Muscle layer of colon (tissue), 2 donors: ENCODE data around the gene OLFM4.

Experiments
- H3K27ac ChIP-seq: one replicate; pipeline ENCODE4 v1.7.0; 2013; ENCODE audit warnings: low read depth, mild to moderate bottlenecking, low read length, moderate library complexity
- H3K27me3 ChIP-seq, 2 donors: one replicate each; pipeline ENCODE4 v1.7.0; 2013; ENCODE audit warnings: low read length in 2 of 2, mild to moderate bottlenecking in 2 of 2; ENCODE audit not compliant: insufficient read depth in 2 of 2, control insufficient read depth in 1 of 2
- H3K36me3 ChIP-seq: one replicate; pipeline ENCODE4 v1.7.0; 2013; ENCODE audit warnings: mild to moderate bottlenecking, low read length; ENCODE audit not compliant: insufficient read depth
- H3K4me1 ChIP-seq: one replicate; pipeline ENCODE4 v1.7.0; 2013; ENCODE audit warnings: mild to moderate bottlenecking, low read length; ENCODE audit not compliant: insufficient read depth
- H3K4me3 ChIP-seq, 2 donors: one replicate each; pipeline ENCODE4 v1.7.0; 2013; ENCODE audit warnings: low read length in 2 of 2, low read depth in 1 of 2, mild to moderate bottlenecking in 1 of 2, moderate library complexity in 1 of 2
- H3K9ac ChIP-seq: one replicate; pipeline ENCODE4 v1.7.0; 2013; ENCODE audit warnings: low read length
- H3K9me3 ChIP-seq: one replicate; pipeline ENCODE4 v1.7.0; 2013; ENCODE audit warnings: mild to moderate bottlenecking, low read length
- donor health status: abdominal sarcoma.
- donor health status: Adenocarcinoma of cecum.

The OLFM4 gene, protein sequence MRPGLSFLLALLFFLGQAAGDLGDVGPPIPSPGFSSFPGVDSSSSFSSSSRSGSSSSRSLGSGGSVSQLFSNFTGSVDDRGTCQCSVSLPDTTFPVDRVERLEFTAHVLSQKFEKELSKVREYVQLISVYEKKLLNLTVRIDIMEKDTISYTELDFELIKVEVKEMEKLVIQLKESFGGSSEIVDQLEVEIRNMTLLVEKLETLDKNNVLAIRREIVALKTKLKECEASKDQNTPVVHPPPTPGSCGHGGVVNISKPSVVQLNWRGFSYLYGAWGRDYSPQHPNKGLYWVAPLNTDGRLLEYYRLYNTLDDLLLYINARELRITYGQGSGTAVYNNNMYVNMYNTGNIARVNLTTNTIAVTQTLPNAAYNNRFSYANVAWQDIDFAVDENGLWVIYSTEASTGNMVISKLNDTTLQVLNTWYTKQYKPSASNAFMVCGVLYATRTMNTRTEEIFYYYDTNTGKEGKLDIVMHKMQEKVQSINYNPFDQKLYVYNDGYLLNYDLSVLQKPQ

GRCh38 chr13:53028637-53029203 lies at the start of gene OLFM4:
OLFM4 (plus strand) TSS chr13:53028813; CDS start chr13:53028837, 24 bp downstream.
- Histone ChIP-seq H3K36me3 (no peaks in the 10 kb centered on the region), H3K4me3 (no peak within 1 kb of the TSS), H3K4me1 (no peaks in the 10 kb centered on the region), H3K27me3 (no peaks in the 10 kb centered on the region), H3K9ac (no peak within 1 kb of the TSS), H3K27ac (no peak within 1 kb of the TSS), H3K9me3 (no peaks in the 10 kb centered on the region)

GRCh38 chr13:52978989-52979388 lies 49.6 kb upstream of the OLFM4 start:
- H3K36me3 ChIP-seq: no peaks in the 10 kb centered on the region
- H3K9ac ChIP-seq: no peak overlapping the region
- no peaks in the 10 kb centered on the region for H3K4me1 ChIP-seq
- H3K4me3 ChIP-seq: no peak overlapping the region
- no peaks in the 10 kb centered on the region for H3K9me3 ChIP-seq
- no peaks in the 10 kb centered on the region for H3K27me3 ChIP-seq
- no peak overlapping the region for H3K27ac ChIP-seq

DNA sequence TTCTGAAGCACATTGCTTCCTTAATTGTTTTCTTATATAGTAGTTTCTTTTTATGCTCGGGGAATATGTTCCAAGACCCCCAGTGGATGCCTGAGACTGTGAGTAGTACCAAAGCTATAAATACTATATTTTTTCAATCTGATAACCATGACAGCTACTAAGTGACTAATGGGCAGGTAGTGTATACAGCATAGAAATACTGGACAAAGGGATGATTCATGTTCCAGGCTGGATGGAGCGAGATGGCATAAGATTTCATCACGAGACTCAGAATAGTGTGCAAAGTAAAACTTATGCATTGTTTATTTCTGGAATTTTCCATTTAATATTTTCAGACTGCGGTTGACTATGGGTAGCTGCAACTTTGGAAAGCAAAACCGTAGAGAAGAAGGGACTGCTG lies 47.9 kb upstream of the OLFM4 start:
- H3K9me3 ChIP-seq: no peaks in the 10 kb centered on the region
- H3K9ac ChIP-seq: no peak overlapping the region
- H3K27me3 ChIP-seq: no peaks in the 10 kb centered on the region
- H3K4me1 ChIP-seq: no peaks in the 10 kb centered on the region
- H3K27ac ChIP-seq: no peak overlapping the region
- H3K36me3 ChIP-seq: no peaks in the 10 kb centered on the region
- no peak overlapping the region for H3K4me3 ChIP-seq

DNA sequence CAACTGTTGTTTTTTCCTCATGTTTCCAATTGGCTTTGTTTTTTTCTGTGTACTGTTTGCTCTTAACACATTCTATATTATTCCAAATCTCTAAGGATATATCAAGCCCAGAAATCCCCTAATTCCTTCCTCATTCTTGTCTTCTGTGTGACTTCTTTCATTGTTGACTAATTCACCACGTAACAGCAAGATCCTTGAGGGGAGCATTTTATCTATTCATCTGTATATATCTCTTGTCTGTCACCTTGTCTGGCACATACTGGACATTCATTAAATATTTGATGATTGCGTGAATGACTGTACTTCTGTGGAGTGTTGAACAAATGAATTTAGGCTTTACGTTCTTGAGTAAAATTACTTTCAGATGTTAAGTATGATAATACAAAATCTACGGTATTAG lies 44.8 kb upstream of the OLFM4 start:
- Histone ChIP-seq H3K27ac (no peak overlapping the region), H3K4me1 (no peaks in the 10 kb centered on the region), H3K9ac (no peak overlapping the region), H3K4me3 (no peak overlapping the region), H3K9me3 (no peaks in the 10 kb centered on the region), H3K36me3 (no peaks in the 10 kb centered on the region), H3K27me3 (no peaks in the 10 kb centered on the region)

GRCh38 chr13:52984881-52985363 lies 43.7 kb upstream of the OLFM4 start:
- H3K27ac ChIP-seq: no peak overlapping the region
- H3K9ac ChIP-seq: no peak overlapping the region
- no peaks in the 10 kb centered on the region for H3K27me3 ChIP-seq
- no peak overlapping the region for H3K4me3 ChIP-seq
- H3K36me3 ChIP-seq: no peaks in the 10 kb centered on the region
- H3K4me1 ChIP-seq: no peaks in the 10 kb centered on the region
- H3K9me3 ChIP-seq: no peaks in the 10 kb centered on the region

- no peaks in the 10 kb centered on the region for H3K27me3 ChIP-seq
- H3K4me1 ChIP-seq: no peaks in the 10 kb centered on the region
- H3K36me3 ChIP-seq: no peaks in the 10 kb centered on the region
- no peak overlapping the region for H3K4me3 ChIP-seq
- H3K9me3 ChIP-seq: no peaks in the 10 kb centered on the region
- H3K27ac ChIP-seq: no peak overlapping the region
- no peak overlapping the region for H3K9ac ChIP-seq
Measured at GRCh38 chr13:52991344-52992020, 37.1 kb upstream of the OLFM4 start.

DNA sequence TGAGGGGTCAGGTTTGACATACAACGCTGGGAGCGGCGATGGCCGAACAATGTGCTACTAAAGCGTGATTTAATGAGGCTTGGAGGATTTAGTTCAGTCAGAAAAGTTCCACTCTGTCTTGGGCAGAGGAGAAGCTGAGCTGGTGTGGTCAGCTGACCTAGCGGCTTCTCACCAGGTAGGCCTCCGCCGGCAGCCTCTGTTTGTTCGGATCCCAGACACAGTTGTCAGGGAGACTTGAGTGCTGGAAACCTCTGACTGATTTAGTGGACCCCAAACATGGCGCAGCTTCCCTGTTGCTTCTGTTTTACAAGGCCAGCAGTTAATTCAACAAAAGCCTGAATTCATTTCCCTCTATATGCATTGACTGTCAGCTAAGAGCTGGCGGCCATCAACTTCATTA lies 36.5 kb upstream of the OLFM4 start:
- H3K4me3 ChIP-seq: no peak overlapping the region
- no peak overlapping the region for H3K9ac ChIP-seq
- H3K36me3 ChIP-seq: no peaks in the 10 kb centered on the region
- H3K4me1 ChIP-seq: no peaks in the 10 kb centered on the region
- no peaks in the 10 kb centered on the region for H3K9me3 ChIP-seq
- H3K27me3 ChIP-seq: no peaks in the 10 kb centered on the region
- H3K27ac ChIP-seq: no peak overlapping the region

GRCh38 chr13:52994051-52994450 lies 34.6 kb upstream of the OLFM4 start:
- no peaks in the 10 kb centered on the region for H3K27me3 ChIP-seq
- H3K9me3 ChIP-seq: no peaks in the 10 kb centered on the region
- no peaks in the 10 kb centered on the region for H3K4me1 ChIP-seq
- no peak overlapping the region for H3K9ac ChIP-seq
- H3K27ac ChIP-seq: no peak overlapping the region
- no peak overlapping the region for H3K4me3 ChIP-seq
- no peaks in the 10 kb centered on the region for H3K36me3 ChIP-seq

DNA sequence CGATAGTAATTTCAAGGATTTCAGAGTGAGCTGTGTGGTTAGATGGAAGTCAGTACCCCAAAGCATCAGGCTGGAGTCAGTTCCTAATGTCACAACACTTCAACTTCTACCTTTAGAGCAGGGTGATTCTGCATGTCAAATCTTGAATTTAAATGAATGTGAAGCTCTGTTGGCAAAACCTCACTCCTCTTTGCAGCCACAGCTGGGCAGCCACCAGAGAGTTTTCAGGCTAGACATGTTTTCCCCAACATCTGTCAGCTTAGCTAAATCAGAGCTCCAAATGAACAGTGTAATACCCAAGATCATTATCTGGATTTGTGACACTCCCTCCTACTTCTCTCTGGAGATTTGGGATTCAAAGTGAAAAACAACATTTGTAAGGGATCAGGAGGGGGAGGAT lies 33.7 kb upstream of the OLFM4 start:
- no peaks in the 10 kb centered on the region for H3K36me3 ChIP-seq
- no peak overlapping the region for H3K4me3 ChIP-seq
- no peak overlapping the region for H3K27ac ChIP-seq
- no peak overlapping the region for H3K9ac ChIP-seq
- H3K9me3 ChIP-seq: no peaks in the 10 kb centered on the region
- no peaks in the 10 kb centered on the region for H3K4me1 ChIP-seq
- H3K27me3 ChIP-seq: no peaks in the 10 kb centered on the region

- no peaks in the 10 kb centered on the region for H3K36me3 ChIP-seq
- H3K27ac ChIP-seq: no peak overlapping the region
- no peaks in the 10 kb centered on the region for H3K27me3 ChIP-seq
- H3K9ac ChIP-seq: no peak overlapping the region
- no peaks in the 10 kb centered on the region for H3K9me3 ChIP-seq
- H3K4me1 ChIP-seq: no peaks in the 10 kb centered on the region
- H3K4me3 ChIP-seq: no peak overlapping the region
Measured at GRCh38 chr13:52995946-52996345, 32.7 kb upstream of the OLFM4 start.

DNA sequence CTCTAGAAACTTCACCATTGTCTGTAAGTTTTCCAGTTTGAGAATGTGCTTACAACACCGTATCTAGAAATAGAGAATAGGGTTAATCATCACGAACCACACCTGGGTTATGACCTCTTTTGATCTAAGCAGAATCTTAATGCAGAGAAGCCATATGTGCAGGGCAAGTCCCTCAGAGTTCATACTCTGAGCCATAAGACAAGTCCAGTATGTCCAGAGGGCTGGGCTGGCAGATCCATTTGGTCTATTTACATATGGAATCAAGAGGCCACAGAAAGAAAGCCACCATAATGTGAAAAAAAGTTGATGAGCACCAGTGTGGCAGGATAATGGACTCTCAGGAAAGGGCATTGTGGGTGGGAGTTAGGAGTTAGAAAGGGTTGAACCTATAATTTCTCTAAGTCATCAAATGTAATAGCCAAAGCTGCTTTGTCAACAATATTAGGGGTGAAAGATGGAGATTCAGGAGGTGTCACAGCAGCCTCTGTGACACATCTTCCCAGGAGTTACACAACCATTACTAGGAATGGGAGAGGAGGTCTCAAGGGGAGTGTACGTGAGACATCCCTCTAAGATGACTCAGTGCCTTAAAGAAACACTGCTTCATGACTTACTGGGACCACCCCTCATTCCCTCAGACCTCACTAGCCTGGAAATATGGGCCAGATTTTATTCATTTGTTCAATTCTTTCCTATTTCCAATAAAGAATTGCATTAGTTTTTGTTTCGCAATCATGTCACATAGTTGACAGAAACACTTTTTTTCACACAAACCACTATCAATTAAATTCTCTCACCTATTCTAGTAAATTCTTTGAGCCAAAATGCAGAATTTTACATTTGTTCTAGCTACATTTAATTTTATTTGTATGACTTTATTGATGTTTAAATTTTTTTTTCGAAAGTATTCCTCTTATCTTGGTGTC lies 30.4 kb upstream of the OLFM4 start:
- H3K27me3 ChIP-seq: no peaks in the 10 kb centered on the region
- no peak overlapping the region for H3K9ac ChIP-seq
- H3K9me3 ChIP-seq: no peaks in the 10 kb centered on the region
- no peak overlapping the region for H3K27ac ChIP-seq
- no peaks in the 10 kb centered on the region for H3K36me3 ChIP-seq
- H3K4me1 ChIP-seq: no peaks in the 10 kb centered on the region
- H3K4me3 ChIP-seq: no peak overlapping the region
